HUES6 (cell line): ENCODE measurements around the gene IL16.

ENCODE experiments used
- H3K27ac ChIP-seq: 2 replicates; pipeline ENCODE4 v1.7.0; 2013; ENCODE audit warnings: low read depth, mild to moderate bottlenecking, low read length, inconsistent platforms
- H3K27me3 ChIP-seq: 2 replicates; pipeline ENCODE4 v1.6.1; 2013; ENCODE audit warnings: low read length; ENCODE audit not compliant: control insufficient read depth, insufficient read depth
- H3K36me3 ChIP-seq: 2 replicates; pipeline ENCODE4 v1.6.1; 2013; ENCODE audit warnings: low read length; ENCODE audit not compliant: control insufficient read depth, insufficient read depth
- H3K4me1 ChIP-seq: 2 replicates; pipeline ENCODE4 v1.6.1; 2013; ENCODE audit warnings: low read length; ENCODE audit not compliant: control insufficient read depth, insufficient read depth
- H3K4me3 ChIP-seq: 2 replicates; pipeline ENCODE4 v1.5.1; 2013; ENCODE audit warnings: low read depth, low read length
- H3K9ac ChIP-seq: one replicate; pipeline ENCODE4 v1.6.1; 2013; ENCODE audit warnings: mild to moderate bottlenecking, low read length
- H3K9me3 ChIP-seq: 2 replicates; pipeline ENCODE4 v1.6.1; 2013; ENCODE audit warnings: low read depth, low read length; ENCODE audit not compliant: control insufficient read depth, insufficient read depth

The IL16 gene

DNA sequence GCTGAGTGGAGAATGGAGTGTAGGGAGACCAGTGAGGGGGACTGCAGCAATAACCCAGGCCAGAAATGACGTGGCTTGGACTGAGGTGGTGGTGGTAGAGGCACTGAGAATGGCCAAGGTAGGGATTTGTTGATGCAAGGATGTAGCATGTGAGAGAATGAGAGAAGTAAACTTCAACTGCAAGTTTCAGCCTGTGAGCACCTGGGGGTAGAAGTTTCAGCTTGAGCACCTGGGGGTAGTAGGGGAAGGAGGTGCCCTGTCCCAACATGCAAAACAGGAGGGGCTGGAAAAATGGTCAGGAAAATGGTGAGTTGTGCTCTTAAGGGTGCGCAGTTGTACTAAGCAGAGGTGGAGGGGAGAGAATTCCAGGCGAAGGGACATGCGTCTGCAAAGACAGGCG, 31.0 kb downstream of the IL16 start:
- no peaks in the 10 kb centered on the region for H3K9me3 ChIP-seq
- H3K36me3 ChIP-seq: no peaks in the 10 kb centered on the region
- no peak overlapping the region for H3K9ac ChIP-seq
- H3K27me3 ChIP-seq: no peaks in the 10 kb centered on the region
- H3K27ac ChIP-seq: no peak overlapping the region
- no peak overlapping the region for H3K4me3 ChIP-seq
- no peaks in the 10 kb centered on the region; the same call in 1 of the 2 replicates for H3K4me1 ChIP-seq

GRCh38 chr15:81229586-81229985, 32.9 kb downstream of the IL16 start:
- H3K4me3 ChIP-seq: no peak overlapping the region
- H3K36me3 ChIP-seq: no peaks in the 10 kb centered on the region
- H3K9ac ChIP-seq: no peak overlapping the region
- H3K9me3 ChIP-seq: no peaks in the 10 kb centered on the region
- H3K27me3 ChIP-seq: no peaks in the 10 kb centered on the region
- no peak overlapping the region for H3K27ac ChIP-seq
- no peaks in the 10 kb centered on the region; the same call in 1 of the 2 replicates for H3K4me1 ChIP-seq

GRCh38 chr15:81235276-81236123, 38.8 kb downstream of the IL16 start:
- Histone ChIP-seq H3K4me3 (no peak overlapping the region), H3K9me3 (no peaks in the 10 kb centered on the region), H3K4me1 (no peaks in the 10 kb centered on the region), H3K27ac (no peak overlapping the region), H3K36me3 (no peaks in the 10 kb centered on the region), H3K9ac (no peak overlapping the region), H3K27me3 (no peaks in the 10 kb centered on the region)

DNA sequence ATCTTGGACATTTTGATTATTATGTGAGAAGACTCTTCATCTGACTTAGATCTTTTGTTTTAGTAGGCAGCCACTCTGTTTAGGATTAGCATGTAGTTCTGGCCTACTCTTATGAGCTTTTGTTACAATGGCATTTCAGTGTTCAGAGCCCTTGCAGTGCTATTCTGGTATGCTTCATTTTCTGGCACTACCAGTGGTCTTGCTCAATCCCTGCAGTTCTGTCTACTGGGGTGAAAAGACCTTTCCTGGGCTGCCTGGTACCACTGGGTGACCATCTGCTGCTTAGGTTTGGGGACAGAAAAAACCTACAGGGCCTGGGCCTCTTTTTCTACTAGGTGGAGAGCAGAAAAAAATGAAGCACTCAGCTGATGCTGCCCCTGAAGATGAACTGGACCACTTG, 42.5 kb downstream of the IL16 start:
- Histone ChIP-seq H3K9ac (no peak overlapping the region), H3K36me3 (no peaks in the 10 kb centered on the region), H3K9me3 (no peaks in the 10 kb centered on the region; the same call in 1 of the 2 replicates), H3K4me1 (no peaks in the 10 kb centered on the region), H3K27ac (no peak overlapping the region), H3K4me3 (no peak overlapping the region), H3K27me3 (no peaks in the 10 kb centered on the region)

DNA sequence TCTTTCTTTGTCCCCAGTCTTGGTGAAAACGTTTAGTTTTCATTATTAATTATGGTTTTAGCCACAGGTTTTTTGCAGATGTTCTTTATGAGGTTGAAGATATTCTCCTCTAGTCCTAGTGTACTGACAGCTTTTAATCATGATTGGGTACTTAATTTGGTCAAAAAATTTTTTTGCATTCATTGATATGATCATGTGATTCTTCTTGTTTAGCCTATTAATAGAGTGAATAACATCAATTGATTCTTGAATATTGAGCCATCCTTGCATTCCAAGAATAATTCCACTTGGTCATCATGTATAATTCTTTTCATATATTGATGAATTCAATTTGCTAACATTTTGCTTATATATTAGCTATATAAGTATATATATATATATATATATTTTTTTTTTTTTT, 46.1 kb downstream of the IL16 start:
- no peak overlapping the region for H3K9ac ChIP-seq
- no peaks in the 10 kb centered on the region for H3K4me1 ChIP-seq
- H3K36me3 ChIP-seq: no peaks in the 10 kb centered on the region
- no peaks in the 10 kb centered on the region; the same call in 1 of the 2 replicates for H3K9me3 ChIP-seq
- H3K4me3 ChIP-seq: no peak overlapping the region
- no peak overlapping the region for H3K27ac ChIP-seq
- no peaks in the 10 kb centered on the region for H3K27me3 ChIP-seq

- H3K36me3 ChIP-seq: no peaks in the 10 kb centered on the region
- H3K4me3 ChIP-seq: no peak overlapping the region
- H3K9me3 ChIP-seq: no peaks in the 10 kb centered on the region; the same call in 1 of the 2 replicates
- H3K4me1 ChIP-seq: no peaks in the 10 kb centered on the region
- H3K27me3 ChIP-seq: no peaks in the 10 kb centered on the region
- no peak overlapping the region for H3K27ac ChIP-seq
- H3K9ac ChIP-seq: no peak overlapping the region
Measured at GRCh38 chr15:81244306-81244705, 47.6 kb downstream of the IL16 start.

- Histone ChIP-seq H3K9ac (no peak overlapping the region), H3K4me1 (no peaks in the 10 kb centered on the region), H3K27ac (no peak overlapping the region), H3K36me3 (no peaks in the 10 kb centered on the region), H3K4me3 (no peak overlapping the region), H3K9me3 (no peaks in the 10 kb centered on the region), H3K27me3 (no peaks in the 10 kb centered on the region; the same call in 1 of the 2 replicates)
Measured at GRCh38 chr15:81253846-81254245, 57.2 kb downstream of the IL16 start.

DNA sequence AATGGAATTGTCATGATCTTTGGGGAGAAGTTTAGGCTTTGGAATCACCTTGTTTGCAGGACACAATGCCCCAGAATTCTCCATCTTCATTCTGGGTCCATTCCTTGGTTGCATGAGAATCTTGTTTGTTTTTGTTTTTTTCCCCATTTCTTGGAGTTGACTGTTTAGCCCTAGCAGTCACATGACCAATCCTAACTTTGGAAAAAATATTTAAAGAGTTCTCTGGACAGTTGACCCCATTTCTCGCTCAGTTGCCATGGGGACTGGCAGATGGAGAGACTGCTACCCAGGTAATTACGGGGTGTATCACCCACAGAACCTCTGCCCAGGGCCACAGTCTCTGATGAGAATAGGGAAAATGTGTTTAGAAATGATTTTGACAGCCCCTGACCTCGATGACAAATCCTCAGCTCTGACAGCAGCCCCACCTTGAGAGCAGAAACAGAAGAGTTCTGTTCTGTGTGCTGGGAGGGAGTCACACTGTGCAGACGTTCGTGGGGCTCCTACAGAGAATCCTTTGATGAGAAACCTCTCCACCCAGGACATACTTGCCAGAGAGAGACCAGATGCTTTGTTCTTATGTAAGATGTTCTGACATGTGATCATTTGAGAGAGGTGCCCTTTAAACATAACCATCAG, 57.7 kb downstream of the IL16 start:
- no peak overlapping the region for H3K9ac ChIP-seq
- no peaks in the 10 kb centered on the region for H3K9me3 ChIP-seq
- H3K36me3 ChIP-seq: no peaks in the 10 kb centered on the region
- no peaks in the 10 kb centered on the region; the same call in 1 of the 2 replicates for H3K27me3 ChIP-seq
- H3K27ac ChIP-seq: no peak overlapping the region
- no peaks in the 10 kb centered on the region for H3K4me1 ChIP-seq
- H3K4me3 ChIP-seq: no peak overlapping the region

- no peaks in the 10 kb centered on the region for H3K4me1 ChIP-seq
- no peak overlapping the region for H3K4me3 ChIP-seq
Measured at GRCh38 chr15:81254916-81255290, 58.2 kb downstream of the IL16 start.

DNA sequence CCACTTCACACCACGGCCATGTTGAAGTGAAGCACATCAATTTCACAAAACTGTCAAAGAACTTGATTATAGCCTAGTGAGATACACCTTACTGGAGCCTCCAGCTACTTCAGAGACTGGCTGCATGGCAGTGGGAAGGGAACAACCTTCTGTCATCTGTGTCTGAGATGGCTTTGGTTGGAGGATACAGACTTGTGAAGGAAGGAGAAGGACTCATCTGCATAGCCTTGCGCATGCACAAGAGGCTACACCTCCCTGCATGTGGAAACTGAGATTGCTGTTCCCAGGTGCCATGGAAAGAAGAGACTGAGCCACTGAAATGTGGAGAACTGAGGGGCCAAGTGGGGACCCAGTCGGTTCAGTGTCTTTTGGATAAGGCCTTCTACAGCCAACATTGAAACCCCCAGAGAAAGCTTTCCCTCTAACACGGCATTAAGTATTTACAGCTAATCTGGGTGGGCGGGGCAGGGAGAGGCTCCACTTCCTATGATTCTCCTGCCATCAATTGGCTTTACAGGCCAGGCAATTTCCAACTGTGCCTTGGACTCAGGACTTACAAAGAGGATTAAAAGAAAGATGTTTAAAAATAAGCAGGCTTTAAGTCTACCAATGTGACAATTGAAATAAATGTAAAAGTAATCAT, 58.8 kb downstream of the IL16 start:
- Histone ChIP-seq H3K9ac (no peak overlapping the region), H3K36me3 (no peaks in the 10 kb centered on the region), H3K4me3 (no peak overlapping the region), H3K27me3 (no peaks in the 10 kb centered on the region; the same call in 1 of the 2 replicates), H3K9me3 (no peaks in the 10 kb centered on the region), H3K4me1 (no peaks in the 10 kb centered on the region), H3K27ac (no peak overlapping the region)

More at GRCh38 chr15:81254916-81255290, 58.2 kb downstream of the IL16 start:
- no peaks in the 10 kb centered on the region for H3K36me3 ChIP-seq
- H3K27ac ChIP-seq: no peak overlapping the region
- no peak overlapping the region for H3K9ac ChIP-seq
- H3K9me3 ChIP-seq: no peaks in the 10 kb centered on the region
- H3K27me3 ChIP-seq: no peaks in the 10 kb centered on the region; the same call in 1 of the 2 replicates

- Histone ChIP-seq H3K27me3 (no peaks in the 10 kb centered on the region; the same call in 1 of the 2 replicates), H3K4me3 (no peak overlapping the region), H3K4me1 (no peaks in the 10 kb centered on the region), H3K9me3 (no peaks in the 10 kb centered on the region), H3K9ac (no peak overlapping the region), H3K36me3 (no peaks in the 10 kb centered on the region), H3K27ac (no peak overlapping the region)
Measured at GRCh38 chr15:81255958-81256320, 59.3 kb downstream of the IL16 start.
